HG03066 (cell line): ENCODE data around the gene COQ8B.
A peak's percentile ranks its signal among the peaks of the same experiment; 100 is the strongest.

ENCODE experiments used
- ATAC-seq: cut with Tn5 transposase; IDR thresholded peaks from one replicate; pipeline ENCODE4 v1.9.1; 2021; ENCODE audit warnings: low read depth; ENCODE audit not compliant: unreplicated experiment

COQ8B gene

DNA sequence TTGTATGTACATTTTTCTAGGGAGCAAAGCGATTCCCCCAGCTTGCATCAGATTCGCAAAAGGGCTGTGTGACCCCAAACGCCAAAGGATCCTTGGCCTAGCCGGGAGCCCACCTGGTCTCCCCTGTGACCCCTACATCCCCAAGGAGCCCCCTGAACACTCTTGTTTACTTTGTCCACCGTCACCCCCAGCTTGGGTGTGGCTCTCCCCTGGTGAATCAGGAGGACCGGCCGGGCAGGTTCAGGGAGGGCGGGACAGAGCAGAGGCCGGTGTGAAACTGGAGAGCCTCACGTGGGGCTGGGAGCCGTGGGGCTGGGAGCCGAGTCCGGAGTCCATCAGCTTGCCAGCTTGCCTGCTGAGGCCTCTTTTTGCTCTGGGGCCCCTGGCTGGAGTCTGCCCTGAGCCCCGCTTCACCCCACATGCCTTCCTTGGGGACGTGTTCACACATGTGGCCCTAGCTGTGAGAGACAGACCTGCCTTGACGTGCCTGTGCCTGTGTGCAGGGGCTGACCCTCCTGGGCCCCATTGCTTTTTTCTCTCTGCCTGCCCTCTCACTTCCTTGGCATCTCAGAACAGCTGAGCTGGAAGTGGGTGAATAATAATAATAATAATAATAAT, 2.2 kb upstream of the COQ8B start:
- ATAC-seq = no peak

DNA sequence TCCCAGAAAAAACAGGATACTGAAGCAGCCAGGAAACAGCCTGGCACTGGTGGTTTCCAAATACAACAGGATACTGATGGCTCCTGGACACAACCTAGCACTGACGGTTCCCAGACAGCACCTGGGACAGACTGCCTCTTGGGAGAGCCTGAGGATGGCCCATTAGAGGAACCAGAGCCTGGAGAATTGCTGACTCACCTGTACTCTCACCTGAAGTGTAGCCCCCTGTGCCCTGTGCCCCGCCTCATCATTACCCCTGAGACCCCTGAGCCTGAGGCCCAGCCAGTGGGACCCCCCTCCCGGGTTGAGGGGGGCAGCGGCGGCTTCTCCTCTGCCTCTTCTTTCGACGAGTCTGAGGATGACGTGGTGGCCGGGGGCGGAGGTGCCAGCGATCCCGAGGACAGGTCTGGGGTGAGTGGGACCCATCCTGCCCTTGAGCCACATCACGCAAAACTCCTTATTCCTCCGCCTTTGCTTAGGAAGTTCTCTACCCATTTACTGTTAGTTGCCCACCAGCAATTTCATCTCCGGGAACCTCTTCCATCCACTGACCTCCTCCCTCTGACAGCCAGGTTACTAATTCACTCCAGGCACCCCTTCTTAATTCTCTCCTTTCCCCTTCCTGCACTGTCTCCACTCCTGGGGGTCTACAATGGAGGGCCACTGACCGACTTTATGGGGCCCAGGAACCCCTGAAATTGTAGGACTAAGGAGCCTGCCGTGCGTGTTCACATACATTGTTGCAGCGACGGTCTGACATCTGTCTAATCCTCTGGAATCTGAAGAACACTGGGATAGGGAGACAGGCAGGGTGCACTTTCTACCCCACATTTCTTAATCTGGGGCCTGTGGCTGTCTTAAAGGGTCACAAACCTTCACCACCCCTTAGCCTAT, 1.4 kb upstream of the COQ8B start:
- ATAC-seq = no peak

DNA sequence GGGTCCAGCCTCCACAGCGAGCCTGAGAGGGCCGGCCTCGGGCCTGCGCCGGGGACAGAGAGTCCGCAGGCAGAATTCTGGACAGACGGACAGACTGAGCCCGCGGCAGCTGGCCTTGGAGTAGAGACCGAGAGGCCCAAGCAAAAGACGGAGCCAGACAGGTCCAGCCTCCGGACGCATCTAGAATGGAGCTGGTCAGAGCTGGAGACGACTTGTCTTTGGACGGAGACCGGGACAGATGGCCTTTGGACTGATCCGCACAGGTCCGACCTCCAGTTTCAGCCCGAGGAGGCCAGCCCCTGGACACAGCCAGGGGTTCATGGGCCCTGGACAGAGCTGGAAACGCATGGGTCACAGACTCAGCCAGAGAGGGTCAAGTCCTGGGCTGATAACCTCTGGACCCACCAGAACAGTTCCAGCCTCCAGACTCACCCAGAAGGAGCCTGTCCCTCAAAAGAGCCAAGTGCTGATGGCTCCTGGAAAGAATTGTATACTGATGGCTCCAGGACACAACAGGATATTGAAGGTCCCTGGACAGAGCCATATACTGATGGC, 716 bp upstream of the COQ8B start:
- peak; percentile 1 for ATAC-seq

DNA sequence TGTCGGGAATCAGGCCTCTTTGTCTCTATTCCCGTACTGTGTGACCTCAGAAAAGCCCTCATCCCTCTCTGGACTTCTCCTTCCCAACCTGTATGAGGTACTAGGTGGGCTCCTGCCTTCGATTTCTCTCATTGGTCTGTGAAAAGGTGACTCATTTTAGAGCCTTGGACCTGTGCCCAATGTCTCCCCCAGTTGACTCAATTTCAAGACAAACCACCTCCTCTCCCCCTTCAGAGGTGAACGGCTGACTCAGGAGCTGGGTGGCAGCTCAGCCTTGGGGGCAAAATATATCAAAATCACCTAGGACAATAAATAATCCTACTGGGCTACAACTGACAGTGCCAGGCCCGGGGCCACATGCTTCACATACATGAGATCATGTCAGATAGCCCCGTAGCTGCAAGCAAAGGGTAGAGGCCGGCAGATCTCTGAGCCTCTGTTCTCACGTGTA, 630 bp downstream of the COQ8B start:
- no peak for ATAC-seq

DNA sequence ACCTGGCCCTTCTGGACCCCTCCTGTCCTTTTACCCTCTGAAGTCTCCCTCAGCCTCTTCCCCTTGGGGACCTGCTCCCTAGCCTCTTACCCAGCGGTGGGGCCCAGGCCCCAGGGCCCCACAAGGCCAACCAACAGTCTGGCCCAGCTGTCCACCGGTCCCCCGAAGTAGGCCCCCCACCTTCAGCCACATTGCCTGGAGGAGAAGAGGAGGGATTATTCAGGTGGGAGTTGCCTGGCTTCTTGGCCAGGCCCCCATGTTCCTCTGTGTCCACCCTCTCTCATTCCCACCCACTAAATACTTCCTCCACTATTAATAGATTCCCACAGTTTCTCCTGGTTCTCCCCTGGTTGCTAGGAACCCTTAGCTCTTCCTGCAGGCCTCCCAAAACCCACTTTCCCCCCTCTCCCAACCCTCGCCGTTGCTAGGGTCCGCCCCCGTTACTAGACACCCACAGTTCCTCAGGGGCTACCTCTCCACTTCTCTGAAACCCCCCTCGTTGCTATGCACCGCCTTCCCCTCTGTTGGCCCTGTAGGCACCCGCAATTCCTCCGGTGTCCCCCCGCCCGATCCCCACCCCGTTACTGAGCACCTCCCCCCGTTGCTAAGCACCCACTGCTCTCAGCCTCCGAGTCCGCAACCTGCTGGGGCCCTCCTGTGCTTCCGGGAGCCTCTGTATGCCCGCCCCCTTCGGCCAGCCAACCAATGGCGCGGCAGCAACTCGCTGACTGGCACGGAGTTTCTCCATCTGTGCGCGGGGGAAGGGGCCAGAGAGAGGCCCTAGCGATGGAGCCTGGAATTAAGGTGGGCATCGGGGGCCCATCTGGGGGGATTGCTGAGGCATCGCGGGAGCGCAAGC, 2.0 kb downstream of the COQ8B start:
- peak; percentile 43 for ATAC-seq

DNA sequence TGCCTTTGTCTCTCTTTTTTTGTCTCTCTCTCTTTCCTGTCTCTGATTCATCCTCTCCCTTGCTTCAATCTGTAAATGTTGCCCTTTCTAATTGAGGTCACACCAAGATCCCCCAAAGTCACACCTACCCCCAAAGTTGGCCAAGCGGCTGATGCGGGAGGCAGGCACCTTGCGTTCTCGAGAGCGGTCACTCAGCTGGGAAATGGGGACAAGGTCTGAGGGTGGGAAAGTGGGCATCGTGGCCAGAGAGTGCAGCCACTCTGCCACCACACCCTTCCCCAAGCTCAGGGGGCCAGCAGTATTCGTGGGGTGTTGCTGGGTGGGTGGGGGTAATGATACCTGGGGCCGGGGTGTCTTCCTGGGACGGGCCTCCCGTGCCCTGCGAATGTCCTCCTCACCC, 2.7 kb downstream of the COQ8B start:
- ATAC-seq = no peak

DNA sequence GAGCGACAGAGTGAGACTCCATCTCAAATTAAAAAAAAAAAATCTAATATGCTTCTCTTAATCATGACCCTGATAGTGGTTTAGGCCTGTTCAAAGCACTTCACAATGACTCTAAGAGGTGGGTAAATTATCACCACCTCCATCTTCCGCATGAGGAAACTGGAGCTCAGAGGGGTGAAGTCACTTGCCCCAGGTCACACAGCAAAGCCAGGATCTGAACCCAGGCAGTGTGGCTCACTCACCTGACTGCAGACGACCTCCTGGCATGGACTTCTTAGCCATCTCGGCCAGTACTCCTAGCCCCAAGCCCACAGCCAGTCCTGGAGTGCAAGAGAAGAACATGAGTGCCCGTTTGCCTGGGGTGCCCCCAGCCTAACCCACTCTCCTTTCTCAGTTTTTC, 6.9 kb downstream of the COQ8B start:
- no peak for ATAC-seq

DNA sequence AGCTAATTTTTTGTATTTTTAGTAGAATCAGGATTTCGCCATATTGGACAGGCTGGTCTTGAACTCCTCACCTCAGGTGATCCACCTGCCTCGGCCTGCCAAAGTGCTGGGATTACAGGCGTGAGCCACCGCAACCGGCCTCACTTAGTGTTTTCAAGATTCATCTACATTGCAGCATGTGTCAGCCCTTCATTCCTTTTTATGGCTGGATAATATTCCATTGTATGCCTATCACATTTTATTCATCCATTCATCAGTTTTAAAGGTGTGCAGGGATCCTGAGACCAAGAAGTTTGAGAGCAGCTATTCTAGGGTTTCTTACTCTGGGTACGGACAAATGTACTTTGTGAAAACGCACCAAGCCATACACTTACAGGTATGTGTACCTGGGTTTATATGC, 9.1 kb downstream of the COQ8B start:
- ATAC-seq = no peak

DNA sequence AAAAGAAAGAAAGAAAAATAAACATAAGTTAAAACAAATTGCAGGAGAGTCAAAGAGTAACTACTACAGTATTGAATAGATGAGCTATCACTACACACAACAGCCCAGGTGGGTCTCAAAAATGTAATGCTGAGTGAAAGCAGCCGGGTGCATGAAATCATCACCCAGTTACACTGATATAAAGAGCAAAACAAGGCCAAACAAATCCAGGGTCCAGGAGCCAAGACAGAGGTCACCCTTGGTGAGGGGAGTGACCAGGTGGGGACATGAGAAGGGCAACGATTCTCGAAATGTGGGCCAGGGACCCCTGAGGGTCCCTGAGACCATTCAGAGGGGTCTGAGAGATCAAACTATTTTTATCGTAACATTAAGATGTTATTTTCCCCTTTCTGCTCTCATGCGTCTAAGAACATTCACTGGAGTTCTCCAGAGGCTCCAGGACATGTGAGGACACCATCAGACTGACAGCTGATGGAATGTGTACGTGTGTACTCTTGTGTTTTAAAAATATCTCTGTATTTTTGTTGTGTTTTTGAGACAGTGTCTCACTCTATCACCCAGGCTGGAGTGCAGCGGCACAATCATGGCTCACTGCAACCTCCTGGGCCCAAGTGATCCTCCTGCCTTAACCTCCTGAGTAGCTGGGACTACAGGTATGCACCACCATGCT, 10.6 kb downstream of the COQ8B start:
- ATAC-seq = no peak

DNA sequence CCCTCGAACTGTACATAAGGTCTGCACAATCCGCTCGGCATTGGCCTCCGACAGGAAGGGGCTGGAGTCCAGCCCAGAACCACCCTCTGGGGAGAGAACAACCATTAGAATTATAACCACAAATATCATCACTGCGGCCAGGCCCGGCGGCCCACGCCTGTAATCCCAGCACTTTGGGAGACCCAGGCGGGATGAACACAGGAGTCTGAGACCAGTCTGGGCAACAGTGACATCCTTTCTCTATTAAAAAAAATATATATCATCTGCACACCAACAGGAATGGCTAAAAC, 11.4 kb downstream of the COQ8B start:
- no peak for ATAC-seq

DNA sequence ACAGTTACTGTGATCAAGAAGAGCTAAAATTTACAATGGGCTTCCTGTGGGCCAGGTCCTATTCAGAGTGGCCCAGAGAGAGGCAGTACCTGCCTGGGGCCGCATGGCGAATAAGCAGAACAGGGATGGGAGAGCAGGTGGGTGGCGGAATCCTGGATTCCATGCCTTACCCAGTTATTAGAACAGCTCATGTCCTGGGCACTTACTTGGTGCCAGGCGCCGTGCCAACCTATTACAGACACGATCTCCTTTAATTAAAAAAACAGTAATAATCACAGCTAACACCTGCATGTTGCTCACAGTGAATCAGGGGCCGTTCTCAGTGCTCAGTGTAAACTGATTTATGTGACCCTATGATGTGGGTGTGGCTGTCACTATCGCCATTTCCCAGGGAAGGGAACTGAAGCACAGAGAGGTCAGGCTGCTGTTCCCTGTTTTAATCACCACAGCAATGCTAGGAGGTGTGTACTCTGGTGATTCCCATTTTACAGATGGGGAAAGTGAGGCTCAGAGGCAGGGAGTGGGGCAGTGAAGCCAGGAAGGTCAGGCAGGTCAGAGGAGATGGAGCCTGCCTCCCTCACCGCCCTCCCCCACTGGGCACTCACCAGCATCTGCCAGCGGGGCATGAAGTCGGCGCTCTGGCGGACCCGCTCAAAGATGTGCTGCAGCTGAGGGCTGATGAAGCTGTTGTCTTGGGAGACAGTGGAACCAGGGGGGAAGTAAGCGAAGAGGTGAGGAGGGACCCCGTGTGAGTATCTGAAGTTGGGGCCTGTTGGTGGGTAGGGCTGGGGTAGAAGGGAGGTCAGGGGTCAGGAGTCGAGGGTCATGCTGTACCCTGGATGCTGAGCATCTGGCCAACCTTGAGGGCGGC, 12.0 kb downstream of the COQ8B start:
- ATAC-seq = no peak

DNA sequence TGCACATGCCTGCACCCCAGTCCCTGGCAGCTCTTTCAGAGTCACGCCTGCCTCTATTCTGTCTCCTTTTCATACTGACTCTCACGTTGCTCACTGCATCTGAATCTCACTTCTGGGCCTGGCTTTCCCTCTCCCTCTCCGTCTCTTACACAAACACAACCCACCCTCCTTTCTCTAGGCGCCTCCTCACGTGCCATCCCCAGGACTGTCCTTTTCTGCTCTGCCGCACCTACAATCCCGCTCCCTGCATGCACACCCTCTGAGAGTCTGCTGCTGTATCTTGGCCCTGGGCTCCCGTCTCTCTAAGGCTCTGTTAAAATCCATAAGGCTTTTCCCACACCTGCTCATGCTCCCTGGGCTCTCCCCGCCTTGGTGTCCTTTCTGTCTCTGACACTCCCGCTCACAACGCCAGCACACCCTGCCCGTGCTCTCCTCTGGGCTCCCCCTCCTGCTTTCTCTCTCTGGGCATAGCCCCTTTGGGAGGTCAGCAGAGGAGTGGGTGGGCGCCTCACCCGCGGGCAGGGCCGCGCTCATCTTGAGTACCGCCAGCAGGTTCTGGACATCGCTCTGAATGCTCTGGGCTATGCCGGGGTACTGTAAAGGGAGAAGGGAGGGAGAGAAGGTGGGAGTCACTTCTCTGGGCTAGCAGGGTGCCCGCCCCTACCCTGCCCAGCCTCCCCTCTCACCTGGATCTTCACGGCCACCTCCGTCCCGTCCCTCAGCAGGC, 13.5 kb downstream of the COQ8B start:
- no peak for ATAC-seq

DNA sequence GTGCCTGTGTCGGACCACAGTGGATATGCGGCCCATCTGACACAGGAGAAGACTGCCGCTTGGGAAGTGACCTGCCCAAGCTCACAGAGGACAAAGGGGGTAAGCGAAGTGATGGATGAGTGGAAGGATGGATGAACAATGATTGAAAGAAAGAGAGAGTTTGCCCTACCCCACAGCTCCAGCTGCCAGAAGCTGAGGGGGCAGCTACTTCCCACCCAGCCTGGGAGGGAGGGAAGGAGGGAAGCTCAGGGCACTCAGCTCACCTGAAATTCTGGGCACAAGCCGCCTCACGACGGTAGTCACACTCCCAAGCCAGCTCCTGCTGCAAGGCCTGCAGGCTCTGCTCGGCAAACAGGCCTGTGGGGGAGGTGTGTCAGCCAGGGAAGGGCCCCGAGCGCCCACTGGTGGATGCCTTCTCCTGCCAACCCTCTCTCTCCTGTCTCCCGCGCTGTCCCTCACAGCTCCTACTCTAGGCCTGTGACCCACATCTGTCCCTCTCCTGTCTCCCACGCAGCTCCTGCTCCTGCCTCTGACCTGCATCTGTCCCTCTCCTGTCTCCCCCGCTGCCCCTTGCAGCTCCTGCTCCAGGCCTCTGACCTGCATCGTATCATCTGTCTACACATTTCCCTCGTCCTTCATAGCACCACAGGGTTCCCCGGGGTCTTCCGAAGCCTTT, 14.2 kb downstream of the COQ8B start:
- no peak for ATAC-seq

DNA sequence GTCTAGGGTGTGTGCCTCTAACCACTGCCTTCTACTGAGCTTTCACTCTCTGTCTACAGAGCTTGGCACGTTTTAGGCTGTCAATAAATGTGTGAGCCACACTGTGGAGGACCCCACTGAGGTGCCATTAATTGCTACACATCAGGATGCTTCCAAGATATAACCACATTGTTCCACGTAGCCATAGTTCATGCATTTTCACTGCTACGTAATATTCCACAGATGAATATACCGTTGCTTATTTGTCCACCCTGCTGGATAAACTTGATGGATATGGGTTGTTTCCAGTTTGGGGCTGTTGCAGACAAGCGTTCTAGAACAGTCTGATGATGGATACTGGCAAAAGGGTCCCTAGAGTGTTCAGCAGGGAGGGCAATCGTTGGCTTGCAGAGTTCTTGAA, 14.9 kb downstream of the COQ8B start:
- ATAC-seq = no peak

DNA sequence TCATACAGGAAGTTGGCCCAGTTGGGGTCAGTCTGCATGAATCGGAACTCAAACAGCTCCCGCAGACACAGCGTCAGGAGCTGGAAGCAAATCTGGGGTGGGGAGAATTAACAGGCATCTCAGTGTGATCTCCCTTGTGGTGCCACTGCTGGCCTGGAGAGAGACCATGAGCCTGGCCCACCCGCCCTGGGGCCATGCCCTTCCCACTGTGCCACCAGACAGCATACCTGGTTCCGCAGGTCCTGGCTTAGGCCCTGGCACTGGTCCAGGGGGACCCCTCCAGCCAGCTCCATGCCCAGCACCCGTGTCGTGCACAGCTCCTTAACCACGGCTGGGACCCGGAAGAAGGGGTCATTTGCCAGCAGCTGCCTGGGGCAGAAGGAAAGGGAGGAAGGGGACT, 16.6 kb downstream of the COQ8B start:
- no peak for ATAC-seq

DNA sequence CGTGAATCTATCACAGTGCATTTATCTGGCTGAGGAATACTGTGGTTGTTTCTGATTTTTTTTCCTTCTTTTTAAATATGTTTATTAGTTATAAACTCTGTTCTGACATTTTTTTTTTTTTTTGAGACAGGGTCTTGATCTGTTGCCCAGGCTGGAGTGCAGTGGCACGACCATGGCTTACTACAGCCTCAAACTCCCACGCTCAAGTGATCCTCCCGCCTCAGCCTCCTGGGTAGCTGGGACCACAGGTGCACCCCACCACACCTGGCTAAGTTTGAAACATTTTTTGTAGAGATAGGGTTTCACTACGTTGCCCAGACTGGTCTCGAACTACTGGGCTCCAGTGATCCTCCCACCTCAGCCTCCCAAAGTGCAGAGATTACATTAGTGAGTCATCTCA, 19.7 kb downstream of the COQ8B start:
- ATAC-seq = no peak

DNA sequence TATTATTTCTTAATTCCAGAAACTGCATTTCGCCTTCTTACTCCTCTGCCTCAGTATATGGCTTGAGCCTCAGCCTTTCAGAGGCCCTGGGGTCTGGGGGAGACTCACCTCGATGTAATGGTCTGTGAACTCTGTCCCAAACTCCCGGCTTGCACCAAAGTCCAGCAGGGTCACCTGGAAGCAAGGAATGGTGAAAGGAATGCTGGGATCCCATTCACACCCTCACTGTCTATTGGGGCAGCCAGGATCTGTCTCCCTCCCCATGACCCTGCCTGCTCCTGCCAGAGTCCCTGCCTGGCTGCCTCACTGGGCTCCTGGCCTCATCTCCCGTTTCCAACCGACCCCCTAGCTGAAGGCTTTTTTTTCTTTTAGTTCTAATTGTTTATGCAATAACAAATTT, 20.8 kb downstream of the COQ8B start:
- ATAC-seq = no peak

DNA sequence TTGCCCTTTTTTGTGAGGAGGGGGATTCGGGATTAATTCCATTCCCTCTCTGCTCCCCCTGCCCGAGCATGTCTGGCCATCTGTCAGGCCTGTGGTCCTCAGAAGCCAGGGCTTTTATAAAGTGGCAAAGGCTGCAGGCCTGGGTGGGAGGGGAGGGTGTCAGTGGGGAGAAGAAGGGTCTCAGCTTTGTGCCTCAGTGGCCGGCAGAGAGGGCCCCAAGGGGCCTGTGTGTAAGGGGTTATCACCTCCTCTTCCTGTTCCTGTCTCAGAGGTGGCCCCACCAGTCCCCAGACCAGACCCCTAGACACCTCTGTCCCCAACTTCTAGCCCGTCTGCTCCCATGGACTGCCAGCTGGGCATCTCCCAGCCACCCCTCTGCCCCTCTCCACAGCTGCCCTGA, 22.8 kb downstream of the COQ8B start:
- ATAC-seq = no peak
